Smooth muscle cell (in vitro differentiated cells): ENCODE results near the gene PSMB5. TPM values are rescaled to one million over a fixed set of nuclear protein-coding genes. Genes with fewer than 3 reads are reported as not detected.

Experiments used
- DNase-seq: peaks from one replicate; lab custom pipeline; 2025; ENCODE audit not compliant: unreplicated experiment; lab: John Stamatoyannopoulos, UW
- H2AFZ ChIP-seq: fragments of 200-600 bp; sonication (generic); 2 replicates; pipeline ENCODE4 v1.6.0; 2016; ENCODE audit warnings: antibody characterized with exemption, low read depth, mild to moderate bottlenecking
- H3F3A ChIP-seq: fragments of 200-600 bp; sonication (generic); 2 replicates; pipeline ENCODE4 v1.6.0; 2017; ENCODE audit warnings: antibody characterized with exemption, low read depth
- H3K27ac ChIP-seq: fragments of 200-600 bp; sonication (generic); 2 replicates; pipeline ENCODE4 v1.5.1; 2016; ENCODE audit warnings: low read depth, mild to moderate bottlenecking
- H3K27me3 ChIP-seq: fragments of 200-600 bp; sonication (generic); 2 replicates; pipeline ENCODE4 v1.6.1; 2016; ENCODE audit warnings: low read depth, mild to moderate bottlenecking
- H3K36me3 ChIP-seq: fragments of 200-600 bp; sonication (generic); 2 replicates; pipeline ENCODE4 v1.5.1; 2016; ENCODE audit warnings: low read depth
- H3K4me1 ChIP-seq: fragments of 200-600 bp; sonication (generic); 2 replicates; pipeline ENCODE4 v1.5.1; 2016; ENCODE audit warnings: low read depth
- H3K4me2 ChIP-seq: fragments of 200-600 bp; sonication (generic); 2 replicates; pipeline ENCODE4 v1.6.0; 2016; ENCODE audit warnings: mild to moderate bottlenecking
- H3K4me3 ChIP-seq: fragments of 200-600 bp; sonication (generic); 2 replicates; pipeline ENCODE4 v1.5.1; 2016; ENCODE audit warnings: mild to moderate bottlenecking
- H3K79me2 ChIP-seq: fragments of 200-600 bp; sonication (generic); 2 replicates; pipeline ENCODE4 v1.6.0; 2016; ENCODE audit warnings: low read depth, mild to moderate bottlenecking
- H3K9ac ChIP-seq: fragments of 200-600 bp; sonication (generic); 2 replicates; pipeline ENCODE4 v1.6.0; 2016; ENCODE audit warnings: low read depth
- H3K9me3 ChIP-seq: fragments of 200-600 bp; sonication (generic); replicated peaks from 2 replicates; pipeline ENCODE4 v1.5.1; 2016; ENCODE audit warnings: low read depth
- H4K20me1 ChIP-seq: fragments of 200-600 bp; sonication (generic); 2 replicates; pipeline ENCODE4 v1.6.0; 2016; ENCODE audit warnings: low read depth
- WGBS: methylation state at CpG from one replicate; pipeline ENCODE4 v1.1.7; 2016; ENCODE audit warnings: low lambda C conversion rate; 5-methylcytosine and 5-hydroxymethylcytosine counted together
- polyA plus RNA-seq: library from polyadenylated mRNA; unstranded; fragments of >200 nt; fragmentation: Nextera tagmentation; extraction: Ambion mirVana; gene quantifications from 2 replicates; pipeline ENCODE4 v1.2.1, GENCODE V29; 2016
- total RNA-seq: library from RNA; depleted of rRNA; stranded (reverse); fragments of >200 nt; gene quantifications from 2 replicates; pipeline ENCODE4 v1.2.3, GENCODE V29; 2014
- TF ChIP-seq, protein P1 (sequence below): fragments of 200-600 bp; sonication (generic); IDR thresholded peaks from 2 replicates; pipeline ENCODE4 v1.5.1; 2017; ENCODE audit warnings: borderline replicate concordance, mild to moderate bottlenecking, antibody characterized with exemption; ENCODE audit not compliant: insufficient read depth, poor library complexity, severe bottlenecking

Gene PSMB5
- total and polyA plus RNA-seq, 2 experiments from 2014 or later: 183 to 374 TPM

DNA sequence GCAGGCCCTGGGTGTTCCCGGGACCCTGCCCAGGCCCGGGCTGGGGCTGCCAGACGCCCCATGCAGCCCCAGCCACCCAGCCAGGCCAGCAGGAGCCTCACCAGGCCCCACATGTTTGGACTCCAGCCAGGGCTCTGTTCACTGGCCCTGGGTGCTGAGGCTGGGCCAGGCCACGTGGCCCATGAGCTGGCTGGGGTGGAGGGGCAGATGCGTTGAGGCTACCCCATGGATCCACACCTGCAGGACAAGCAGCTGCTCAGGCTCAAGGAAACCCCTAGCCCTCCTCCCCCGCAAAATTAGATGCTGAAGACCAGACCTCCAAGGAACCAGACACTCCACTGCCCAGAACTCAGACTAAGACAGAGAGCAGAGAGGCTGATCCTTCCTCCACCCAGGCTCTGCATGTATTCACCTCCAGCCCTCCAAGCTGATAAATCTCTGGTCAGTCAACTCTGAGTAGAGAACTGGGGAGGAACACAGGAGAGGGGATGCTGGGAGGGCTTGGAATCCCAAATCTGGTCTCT is 21.0 kb upstream of the PSMB5 start:
- Histone ChIP-seq H3K27me3 (no peaks in the 10 kb centered on the region), H3K9me3 (no peaks in the 10 kb centered on the region), H3K4me2 (peak overlapping the region; percentile 100), H3K36me3 (no peaks in the 10 kb centered on the region), H3K4me3 (no peak overlapping the region), H3K4me1 (peaks cover 5% of the 10 kb centered on the region), H2AFZ (no peak overlapping the region), H3K27ac (no peak overlapping the region), H4K20me1 (no peaks in the 10 kb centered on the region), H3K9ac (no peak overlapping the region), H3F3A (peaks cover 22% of the 10 kb centered on the region), H3K79me2 (no peaks in the 10 kb centered on the region)
- 66% methylated on average over 6 of the region's 6 CpGs for WGBS
- TF ChIP-seq, protein P1, sequence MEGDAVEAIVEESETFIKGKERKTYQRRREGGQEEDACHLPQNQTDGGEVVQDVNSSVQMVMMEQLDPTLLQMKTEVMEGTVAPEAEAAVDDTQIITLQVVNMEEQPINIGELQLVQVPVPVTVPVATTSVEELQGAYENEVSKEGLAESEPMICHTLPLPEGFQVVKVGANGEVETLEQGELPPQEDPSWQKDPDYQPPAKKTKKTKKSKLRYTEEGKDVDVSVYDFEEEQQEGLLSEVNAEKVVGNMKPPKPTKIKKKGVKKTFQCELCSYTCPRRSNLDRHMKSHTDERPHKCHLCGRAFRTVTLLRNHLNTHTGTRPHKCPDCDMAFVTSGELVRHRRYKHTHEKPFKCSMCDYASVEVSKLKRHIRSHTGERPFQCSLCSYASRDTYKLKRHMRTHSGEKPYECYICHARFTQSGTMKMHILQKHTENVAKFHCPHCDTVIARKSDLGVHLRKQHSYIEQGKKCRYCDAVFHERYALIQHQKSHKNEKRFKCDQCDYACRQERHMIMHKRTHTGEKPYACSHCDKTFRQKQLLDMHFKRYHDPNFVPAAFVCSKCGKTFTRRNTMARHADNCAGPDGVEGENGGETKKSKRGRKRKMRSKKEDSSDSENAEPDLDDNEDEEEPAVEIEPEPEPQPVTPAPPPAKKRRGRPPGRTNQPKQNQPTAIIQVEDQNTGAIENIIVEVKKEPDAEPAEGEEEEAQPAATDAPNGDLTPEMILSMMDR: no peak
- DNase-seq: no peak

DNA sequence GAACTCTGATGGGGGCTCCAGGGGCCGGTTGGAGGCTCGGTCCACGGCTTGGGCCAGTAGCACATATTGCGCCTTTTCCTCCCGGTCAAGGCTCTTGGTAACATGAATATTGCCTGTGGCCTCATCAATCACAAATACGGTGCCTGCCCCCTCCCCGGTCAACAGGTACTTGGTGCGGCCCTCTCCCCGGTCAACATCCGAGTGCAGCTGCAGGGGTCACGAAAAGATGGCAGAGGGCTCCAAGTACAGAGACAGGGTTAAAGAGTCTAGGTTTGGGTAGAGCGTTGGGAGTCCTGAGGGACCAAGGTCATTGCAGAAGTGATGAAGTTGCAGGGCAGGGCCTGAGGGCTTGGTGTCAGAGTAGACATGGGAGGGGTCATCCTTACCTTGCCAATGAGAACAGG is 20.4 kb upstream of the PSMB5 start:
- no peak overlapping the region for H3K4me3 ChIP-seq
- peaks cover 17% of the 10 kb centered on the region for H3F3A ChIP-seq
- 98% methylated on average over 12 of the region's 12 CpGs for WGBS
- no peak overlapping the region for H3K4me2 ChIP-seq
- no peaks in the 10 kb centered on the region for H3K36me3 ChIP-seq
- H3K27ac ChIP-seq: no peak overlapping the region
- no peaks in the 10 kb centered on the region for H4K20me1 ChIP-seq
- H3K4me1 ChIP-seq: peaks cover 5% of the 10 kb centered on the region
- H3K27me3 ChIP-seq: no peaks in the 10 kb centered on the region
- H3K9me3 ChIP-seq: no peaks in the 10 kb centered on the region
- TF ChIP-seq, protein P1: no peak
- H2AFZ ChIP-seq: no peak overlapping the region
- no peak overlapping the region for H3K9ac ChIP-seq
- no peaks in the 10 kb centered on the region for H3K79me2 ChIP-seq
- no peak for DNase-seq

DNA sequence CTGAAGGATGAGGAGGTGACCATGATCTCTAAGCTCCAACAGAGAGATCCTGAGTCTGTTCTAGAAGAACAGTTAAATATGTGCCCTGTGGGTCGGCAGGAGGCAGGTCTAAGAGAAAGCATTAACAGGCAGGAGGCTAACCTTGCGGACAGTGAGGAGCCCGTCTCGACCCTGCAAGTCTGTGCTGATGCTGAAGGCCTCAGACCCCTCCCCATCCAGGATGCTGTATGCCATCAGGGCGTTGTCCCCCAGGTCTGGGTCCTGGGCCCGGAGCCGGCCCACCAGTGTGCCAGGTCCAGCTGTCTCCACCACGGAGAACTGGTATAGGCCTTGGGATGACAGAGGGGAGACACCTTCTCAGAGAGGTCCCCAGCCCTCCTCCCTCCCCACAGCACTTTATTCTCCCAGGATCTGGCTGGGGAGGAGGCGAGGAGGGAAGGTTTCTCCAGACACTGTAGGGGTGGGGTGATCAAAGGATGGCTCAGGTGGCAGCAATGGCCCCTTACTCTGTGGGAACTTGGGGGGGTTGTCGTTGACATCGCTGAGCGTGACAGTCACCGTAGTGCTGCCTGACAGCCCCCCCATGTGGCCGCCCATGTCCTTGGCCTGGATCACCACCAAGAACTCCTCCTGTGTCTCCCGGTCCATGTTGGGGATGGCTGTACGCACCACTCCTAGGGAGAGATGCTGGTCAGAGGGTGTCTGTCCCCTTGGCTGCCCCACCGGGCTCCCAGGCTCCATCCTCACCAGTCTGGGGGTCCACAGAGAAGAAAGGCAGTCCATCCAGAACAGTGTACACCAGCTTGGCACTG is 19.5 kb upstream of the PSMB5 start:
- Histone ChIP-seq H3K4me1 (peaks cover 5% of the 10 kb centered on the region), H3K4me2 (no peak overlapping the region), H2AFZ (no peak overlapping the region), H3K27ac (no peak overlapping the region), H3K79me2 (no peaks in the 10 kb centered on the region), H3F3A (peaks cover 11% of the 10 kb centered on the region), H3K9me3 (no peaks in the 10 kb centered on the region), H4K20me1 (no peaks in the 10 kb centered on the region), H3K4me3 (no peak overlapping the region), H3K9ac (no peak overlapping the region), H3K27me3 (no peaks in the 10 kb centered on the region), H3K36me3 (no peaks in the 10 kb centered on the region)
- 84% methylated on average over 17 of the region's 17 CpGs for WGBS
- no peak for DNase-seq
- TF ChIP-seq, protein P1: peak; percentile 21
